Left lung (tissue), 10 donors: ENCODE data around the gene ABCC1. TPM values are rescaled to one million over a fixed set of nuclear protein-coding genes. Genes with fewer than 3 reads are reported as not detected.
"Not testable (repeated sequence)": the region's sequence is repeated elsewhere in the genome, so short reads cannot be mapped to it uniquely, and the experiment has no call there.

Experiments
- ATAC-seq: fragments of 200-7000 bp; cut with Tn5 transposase; one replicate; pipeline ENCODE4 v1.9.1; 2020; ENCODE audit warnings: moderate library complexity
- DNase-seq, 4 donors: peaks; one replicate each; pipeline ENCODE4 v3.0.0-alpha.2; 2013 to 2020
- H3K27ac ChIP-seq, 2 donors: fragments of 200-600 bp; sonication (generic) in 1 of 2; one replicate each; pipeline versions ENCODE4 v1.5.0 to v1.8.0; 2020 to 2021
- H3K27me3 ChIP-seq, 2 donors: fragments of 200-600 bp; sonication (generic) in 1 of 2; one replicate each; pipeline versions ENCODE4 v1.5.0 to v1.8.0; 2020 to 2021
- H3K36me3 ChIP-seq, 2 donors: fragments of 200-600 bp; sonication (generic) in 1 of 2; one replicate each; pipeline versions ENCODE4 v1.5.0 to v1.8.0; 2020 to 2021
- H3K4me1 ChIP-seq, 2 donors: fragments of 200-600 bp; one replicate each; pipeline ENCODE4 v1.8.0; 2021
- H3K4me3 ChIP-seq, 2 donors: fragments of 200-600 bp; sonication (generic) in 1 of 2; one replicate each; pipeline versions ENCODE4 v1.5.0 to v1.8.0; 2020 to 2021; ENCODE audit warnings: mild to moderate bottlenecking in 1 of 2
- H3K9me3 ChIP-seq, 2 donors: fragments of 200-600 bp; sonication (generic) in 1 of 2; one replicate each; pipeline versions ENCODE4 v1.5.0 to v1.8.0; 2020 to 2021
- intact Hi-C, 2 donors: fragments of 100-400 bp; cut with DNase I; formaldehyde crosslinking; loops; one replicate each; pipeline versions ENCODE4 v1.11.2 to v1.14.2; 2022
- polyA plus RNA-seq, 6 donors: library from polyadenylated mRNA; unstranded; fragments of 120-200 nt; gene quantifications; one replicate each; pipeline ENCODE4 v1.2.1, GENCODE V29; 2013; ENCODE audit not compliant: insufficient read length in 6 of 6
- total RNA-seq, 2 donors: library from RNA; stranded (reverse); fragmentation: NEBNext Ultra II Directional; extraction: Animal tissue kit (Norgen Biotek cat#: 25700); gene quantifications; one replicate each; pipeline ENCODE4 v1.2.1, GENCODE V29; 2021
- TF ChIP-seq, protein P1 (sequence below), 2 donors: fragments of 200-600 bp; sonication (generic) in 1 of 2; IDR thresholded peaks; one replicate each; pipeline versions ENCODE4 v1.5.0 to v1.8.0; 2021; ENCODE audit warnings: antibody characterized with exemption in 2 of 2
- donor health status: DM: no; HTN: yes; CAD: no.
- donor health status: DM: no; HTN: no; CAD: no.

Gene ABCC1
- total and polyA plus RNA-seq, 8 donors, result 29.3 to 44.6 (median 31.7) TPM

DNA sequence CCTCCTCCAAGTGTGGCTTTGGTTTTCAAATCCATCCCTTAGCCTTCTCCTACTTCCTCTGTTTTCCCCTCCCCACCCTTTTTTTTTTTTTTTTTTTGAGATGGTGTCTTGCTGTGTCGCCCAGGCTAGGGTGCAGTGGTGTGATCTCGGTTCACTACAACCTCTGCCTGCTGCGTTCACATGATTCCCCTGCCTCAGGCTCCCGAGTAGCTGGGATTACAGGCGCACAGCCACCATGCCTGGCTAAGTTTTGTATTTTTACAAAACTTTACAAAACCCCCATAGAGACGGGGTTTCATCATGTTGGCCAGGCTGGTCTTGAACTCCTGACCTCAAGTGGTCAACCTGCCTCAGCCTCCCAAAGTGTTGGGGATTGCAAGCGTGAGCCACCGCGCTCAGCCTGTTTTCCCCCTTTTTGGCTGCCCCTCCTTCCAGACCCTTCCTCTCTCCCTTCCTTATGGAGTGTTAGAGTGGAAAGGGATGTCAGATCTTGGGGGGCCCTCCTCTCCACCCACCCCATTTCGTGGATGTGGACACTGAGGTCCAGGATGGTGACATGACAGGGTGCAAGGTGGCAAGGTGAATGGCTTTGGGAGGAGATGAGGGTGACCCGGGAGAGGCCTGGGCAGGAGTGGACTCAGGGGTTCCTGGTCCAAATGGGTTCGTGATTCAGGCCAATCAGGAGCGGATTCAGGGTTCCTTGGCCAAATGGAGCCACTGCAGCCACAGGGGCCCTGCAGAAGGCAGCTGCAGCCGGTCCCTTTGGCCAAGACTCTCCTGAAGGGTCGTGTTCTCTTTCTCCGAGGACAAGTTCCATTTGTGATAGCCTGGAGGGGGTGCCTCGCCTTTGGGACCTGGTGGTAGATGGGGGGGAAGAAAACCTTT, 4.8 kb downstream of the ABCC1 start:
- Histone ChIP-seq H3K27ac (peak overlapping the region in 1 of 2 donors; percentile 69), H3K4me3 (no peak overlapping the region), H3K27me3 (no peaks in the 10 kb centered on the region), H3K4me1 (peaks cover 7 to 60% of the 10 kb centered on the region in 2 donors), H3K36me3 (no peaks in the 10 kb centered on the region), H3K9me3 (no peaks in the 10 kb centered on the region)
- DNase-seq (no peak), ATAC-seq (no peak)
- TF ChIP-seq, protein P1, sequence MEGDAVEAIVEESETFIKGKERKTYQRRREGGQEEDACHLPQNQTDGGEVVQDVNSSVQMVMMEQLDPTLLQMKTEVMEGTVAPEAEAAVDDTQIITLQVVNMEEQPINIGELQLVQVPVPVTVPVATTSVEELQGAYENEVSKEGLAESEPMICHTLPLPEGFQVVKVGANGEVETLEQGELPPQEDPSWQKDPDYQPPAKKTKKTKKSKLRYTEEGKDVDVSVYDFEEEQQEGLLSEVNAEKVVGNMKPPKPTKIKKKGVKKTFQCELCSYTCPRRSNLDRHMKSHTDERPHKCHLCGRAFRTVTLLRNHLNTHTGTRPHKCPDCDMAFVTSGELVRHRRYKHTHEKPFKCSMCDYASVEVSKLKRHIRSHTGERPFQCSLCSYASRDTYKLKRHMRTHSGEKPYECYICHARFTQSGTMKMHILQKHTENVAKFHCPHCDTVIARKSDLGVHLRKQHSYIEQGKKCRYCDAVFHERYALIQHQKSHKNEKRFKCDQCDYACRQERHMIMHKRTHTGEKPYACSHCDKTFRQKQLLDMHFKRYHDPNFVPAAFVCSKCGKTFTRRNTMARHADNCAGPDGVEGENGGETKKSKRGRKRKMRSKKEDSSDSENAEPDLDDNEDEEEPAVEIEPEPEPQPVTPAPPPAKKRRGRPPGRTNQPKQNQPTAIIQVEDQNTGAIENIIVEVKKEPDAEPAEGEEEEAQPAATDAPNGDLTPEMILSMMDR (IDR thresholded peaks at IDR 0.05), result no peak
- intact Hi-C loops, result no loop called here

DNA sequence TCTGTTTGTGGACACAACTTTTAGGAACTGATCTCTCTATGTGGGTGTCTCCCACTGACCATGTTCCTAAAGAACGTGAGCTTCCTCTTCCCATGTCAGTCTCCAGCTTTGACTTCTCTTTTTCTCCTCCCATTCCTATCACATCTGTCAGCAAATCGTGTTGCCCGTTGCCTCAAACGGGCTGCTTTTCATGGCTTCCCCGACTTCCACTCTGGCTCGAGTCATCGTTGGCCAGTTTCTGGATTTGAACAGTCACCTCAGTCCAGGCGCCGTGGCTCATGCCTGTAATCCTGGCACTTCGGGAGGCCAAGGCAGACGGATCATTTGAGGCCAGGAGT, 5.4 kb downstream of the ABCC1 start:
- no peaks in the 10 kb centered on the region for H3K36me3 ChIP-seq

DNA sequence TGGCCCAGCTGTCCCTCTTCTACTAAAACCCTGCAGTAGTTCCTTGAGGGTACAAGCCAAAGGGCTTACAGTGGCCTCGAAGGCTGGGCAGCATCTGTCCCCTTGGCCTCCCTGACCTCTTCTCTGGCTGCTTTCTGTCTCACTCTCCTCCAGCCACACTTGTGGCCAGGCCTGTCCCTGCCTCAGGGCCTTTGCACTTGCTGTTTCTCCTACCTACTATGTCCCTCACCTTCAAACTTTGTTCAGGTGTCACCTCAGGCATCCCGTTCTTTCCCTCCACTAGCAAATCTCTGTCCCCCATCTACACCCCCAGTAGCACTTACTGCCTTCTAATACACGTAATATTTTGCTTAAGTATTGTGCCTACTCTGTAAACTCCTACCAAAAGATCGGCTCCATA, 6.0 kb downstream of the ABCC1 start:
- Histone ChIP-seq H3K4me1 (peaks cover 7 to 68% of the 10 kb centered on the region in 2 donors), H3K36me3 (no peaks in the 10 kb centered on the region), H3K9me3 (no peaks in the 10 kb centered on the region), H3K27me3 (no peaks in the 10 kb centered on the region), H3K4me3 (no peak overlapping the region), H3K27ac (peak overlapping the region in 1 of 2 donors; percentile 69)
- TF ChIP-seq, protein P1 (IDR thresholded peaks at IDR 0.05), result no peak
- intact Hi-C loops, result no loop called here
- ATAC-seq (no peak), DNase-seq (no peak)

More for the DNA sequence above, 5.4 kb downstream of the ABCC1 start:
- Histone ChIP-seq H3K27ac (peak overlapping the region in 1 of 2 donors; percentile 69), H3K4me1 (peaks cover 7 to 65% of the 10 kb centered on the region in 2 donors), H3K27me3 (no peaks in the 10 kb centered on the region), H3K9me3 (no peaks in the 10 kb centered on the region), H3K4me3 (no peak overlapping the region)
- TF ChIP-seq, protein P1 (IDR thresholded peaks at IDR 0.05), result no peak
- intact Hi-C loops, result no loop called here
- no peak for DNase-seq
- ATAC-seq, result peak; percentile 41

DNA sequence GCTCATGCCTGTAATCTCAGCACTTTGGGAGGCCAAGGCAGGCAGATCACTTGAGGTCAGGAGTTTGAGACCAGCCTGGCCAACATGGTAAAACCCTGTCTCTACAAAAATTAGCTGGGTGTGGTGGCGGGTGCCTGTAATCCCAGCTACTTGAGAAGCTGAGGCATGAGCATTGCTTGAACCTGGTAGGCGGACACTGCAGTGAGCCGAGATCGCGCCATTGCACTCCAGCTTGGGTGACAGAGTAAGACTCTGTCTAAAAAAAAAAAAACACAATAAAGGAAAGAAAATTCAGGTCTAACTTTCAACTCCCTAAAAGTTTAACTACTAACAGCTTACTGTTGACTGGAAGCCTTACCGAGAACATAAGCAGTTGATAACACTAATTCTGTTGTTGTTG, 6.7 kb downstream of the ABCC1 start:
- ATAC-seq, H3K27me3 ChIP-seq, H3K9me3 ChIP-seq, H3K36me3 ChIP-seq, H3K4me3 ChIP-seq, H3K27ac ChIP-seq, DNase-seq, intact Hi-C loops: not testable (repeated sequence)
- H3K4me1 ChIP-seq, result peaks cover 3 to 68% of the 10 kb centered on the region in 2 donors

DNA sequence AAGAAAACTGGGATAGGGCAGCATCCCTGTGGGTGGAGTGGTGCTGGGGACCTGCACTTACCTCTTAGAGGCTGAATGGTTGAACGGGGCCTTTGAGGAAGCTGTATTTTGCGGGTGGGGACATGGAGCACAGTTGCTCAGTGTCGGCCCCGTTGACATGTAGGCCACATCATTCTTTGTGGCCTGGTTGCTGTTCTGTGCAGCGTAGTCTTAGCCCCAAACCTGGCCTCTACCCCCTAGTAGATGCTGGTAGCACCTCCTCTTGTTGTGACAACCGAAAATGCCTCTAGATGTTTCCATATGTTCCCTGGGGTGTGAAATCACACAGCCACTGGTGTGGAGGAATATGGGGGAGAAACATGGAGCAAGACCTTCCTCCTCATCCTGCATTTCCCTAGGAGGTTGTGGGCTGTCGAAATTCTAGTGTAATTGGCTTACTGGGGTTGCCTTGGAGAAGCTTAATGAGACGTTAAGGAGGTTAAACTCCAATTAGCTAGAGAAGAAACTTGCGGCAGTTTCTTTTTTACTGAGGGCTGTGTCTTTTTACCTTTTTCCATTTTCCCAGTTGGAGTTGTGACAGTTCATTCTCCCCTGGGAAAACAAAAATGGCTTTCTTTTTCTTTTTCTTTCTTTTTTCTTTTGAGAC, 9.4 kb downstream of the ABCC1 start:
- DNase-seq (no peak), ATAC-seq (no peak)
- Histone ChIP-seq H3K36me3 (no peaks in the 10 kb centered on the region), H3K4me3 (no peak overlapping the region), H3K27me3 (no peaks in the 10 kb centered on the region), H3K4me1 (peaks cover 0 to 53% of the 10 kb centered on the region in 2 donors), H3K27ac (no peak overlapping the region), H3K9me3 (no peaks in the 10 kb centered on the region)
- intact Hi-C loops, result no loop called here
- TF ChIP-seq, protein P1 (IDR thresholded peaks at IDR 0.05), result no peak
